Esophagus muscularis mucosa (tissue), 4 donors: ENCODE results near the gene IL2. TPM values are rescaled to one million over a fixed set of nuclear protein-coding genes. Genes with fewer than 3 reads are reported as not detected.

Experiments used
- DNase-seq: peaks from one replicate; pipeline ENCODE4 v3.0.0-alpha.2; 2017; ENCODE audit errors: extremely low spot score
- H3K27ac ChIP-seq, 4 donors: fragments of 200-600 bp; sonication (generic); replicated peaks in 1 of 4; 1 replicate in 3 of 4; 2 replicates in 1 of 4; pipeline ENCODE4 v1.5.1; 2016 to 2019; ENCODE audit warnings: mild to moderate bottlenecking in 1 of 4
- H3K27me3 ChIP-seq, 4 donors: fragments of 200-600 bp; sonication (generic); one replicate each; pipeline versions ENCODE4 v1.5.1 to v1.6.0; 2016 to 2019
- H3K36me3 ChIP-seq, 4 donors: fragments of 200-600 bp; sonication (generic); one replicate each; pipeline ENCODE4 v1.5.1; 2016 to 2019
- H3K4me1 ChIP-seq, 4 donors: fragments of 200-600 bp; sonication (generic); one replicate each; pipeline ENCODE4 v1.5.1; 2016 to 2019
- H3K4me3 ChIP-seq, 4 donors: fragments of 200-600 bp; sonication (generic); 1 replicate in 2 of 4; 2 replicates in 2 of 4; pipeline ENCODE4 v1.5.1; 2016 to 2019; ENCODE audit warnings: mild to moderate bottlenecking in 4 of 4, moderate library complexity in 1 of 4
- H3K9me3 ChIP-seq, 4 donors: fragments of 200-600 bp; sonication (generic); 1 replicate in 3 of 4; 2 replicates in 1 of 4; pipeline ENCODE4 v1.5.1; 2016 to 2019
- EP300 ChIP-seq: sonication (generic); formaldehyde crosslinking; IDR thresholded peaks from one replicate; pipeline ENCODE4 v1.6.1; 2017; ENCODE audit warnings: antibody characterized with exemption
- POLR2A ChIP-seq: fragments of 450-650 bp; IDR thresholded peaks from one replicate; pipeline ENCODE4 v1.6.1; 2017; ENCODE audit warnings: antibody characterized with exemption, moderate library complexity, mild to moderate bottlenecking, low read depth
- POLR2AphosphoS5 ChIP-seq, 2 donors: sonication (generic); formaldehyde crosslinking; IDR thresholded peaks; one replicate each; pipeline ENCODE4 v1.6.1; 2017; ENCODE audit warnings: antibody characterized with exemption in 2 of 2
- WGBS: methylation state at CpG from one replicate; pipeline ENCODE4 v1.1.5; 2018; 5-methylcytosine and 5-hydroxymethylcytosine counted together
- intact Hi-C: fragments of 100-400 bp; cut with DNase I; formaldehyde crosslinking; loops from one replicate; pipeline ENCODE4 v1.15.1; 2023
- total RNA-seq, 4 donors: library from RNA; depleted of rRNA; stranded (reverse); fragments of >200 nt; gene quantifications; one replicate each; pipeline versions ENCODE4 v1.1.0 to v1.2.1, GENCODE V29; 2016
- TF ChIP-seq, protein P1 (sequence below), 3 experiments: fragments of 200-600 bp in 2 of 3; fragments of 450-650 bp in 1 of 3; sonication (generic) in 2 of 3; IDR thresholded peaks; one replicate each; pipeline ENCODE4 v1.5.1; 2017 to 2019; ENCODE audit warnings: antibody characterized with exemption in 3 of 3, mild to moderate bottlenecking in 2 of 3, moderate library complexity in 1 of 3

IL2 gene
- not detected for total RNA-seq

DNA sequence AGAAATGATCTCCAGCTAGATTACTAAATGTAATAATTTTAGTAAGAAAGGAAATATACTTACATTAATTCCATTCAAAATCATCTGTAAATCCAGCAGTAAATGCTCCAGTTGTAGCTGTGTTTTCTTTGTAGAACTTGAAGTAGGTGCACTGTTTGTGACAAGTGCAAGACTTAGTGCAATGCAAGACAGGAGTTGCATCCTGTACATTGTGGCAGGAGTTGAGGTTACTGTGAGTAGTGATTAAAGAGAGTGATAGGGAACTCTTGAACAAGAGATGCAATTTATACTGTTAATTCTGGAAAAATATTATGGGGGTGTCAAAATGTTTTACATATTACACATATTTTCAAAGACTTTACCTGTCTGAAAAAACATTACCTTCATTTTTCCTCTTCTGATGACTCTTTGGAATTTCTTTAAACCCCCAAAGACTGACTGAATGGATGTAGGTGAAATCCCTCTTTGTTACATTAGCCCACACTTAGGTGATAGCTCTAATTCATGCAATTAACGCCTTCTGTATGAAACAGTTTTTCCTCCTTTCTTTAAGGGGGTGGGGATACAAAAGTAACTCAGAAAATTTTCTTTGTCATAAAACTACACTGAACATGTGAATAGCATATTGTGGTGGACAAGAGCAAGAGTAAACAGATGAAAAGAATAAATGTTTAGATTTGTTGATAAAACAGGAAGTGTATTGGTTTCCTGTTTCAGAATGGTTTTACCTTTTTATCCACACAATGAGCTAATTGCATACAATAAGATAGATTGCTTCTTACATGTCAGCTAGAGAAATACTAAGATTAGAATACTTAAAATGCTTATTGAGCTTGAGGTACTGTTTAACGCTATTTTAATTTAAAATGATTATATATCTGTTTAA, at the start of gene IL2:
Gene IL2, minus strand, starts transcription at position 495 of the 886 bp plus-strand sequence. Its CDS starts 285 bp downstream, at position 210.
- H3K4me1 ChIP-seq = no peaks in the 10 kb centered on the region
- DNase-seq = no peak
- no peaks in the 10 kb centered on the region for H3K36me3 ChIP-seq
- TF ChIP-seq, protein P1, sequence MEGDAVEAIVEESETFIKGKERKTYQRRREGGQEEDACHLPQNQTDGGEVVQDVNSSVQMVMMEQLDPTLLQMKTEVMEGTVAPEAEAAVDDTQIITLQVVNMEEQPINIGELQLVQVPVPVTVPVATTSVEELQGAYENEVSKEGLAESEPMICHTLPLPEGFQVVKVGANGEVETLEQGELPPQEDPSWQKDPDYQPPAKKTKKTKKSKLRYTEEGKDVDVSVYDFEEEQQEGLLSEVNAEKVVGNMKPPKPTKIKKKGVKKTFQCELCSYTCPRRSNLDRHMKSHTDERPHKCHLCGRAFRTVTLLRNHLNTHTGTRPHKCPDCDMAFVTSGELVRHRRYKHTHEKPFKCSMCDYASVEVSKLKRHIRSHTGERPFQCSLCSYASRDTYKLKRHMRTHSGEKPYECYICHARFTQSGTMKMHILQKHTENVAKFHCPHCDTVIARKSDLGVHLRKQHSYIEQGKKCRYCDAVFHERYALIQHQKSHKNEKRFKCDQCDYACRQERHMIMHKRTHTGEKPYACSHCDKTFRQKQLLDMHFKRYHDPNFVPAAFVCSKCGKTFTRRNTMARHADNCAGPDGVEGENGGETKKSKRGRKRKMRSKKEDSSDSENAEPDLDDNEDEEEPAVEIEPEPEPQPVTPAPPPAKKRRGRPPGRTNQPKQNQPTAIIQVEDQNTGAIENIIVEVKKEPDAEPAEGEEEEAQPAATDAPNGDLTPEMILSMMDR (IDR thresholded peaks at IDR 0.05) = no peak
- no peak for TF ChIP-seq POLR2A
- TF ChIP-seq POLR2AphosphoS5 (IDR thresholded peaks at IDR 0.05) = no peak
- no peak for TF ChIP-seq EP300
- intact Hi-C loops = no loop called here
- 78% methylated on average over 2 of the region's 2 CpGs for WGBS
- no peak within 1 kb of the TSS for H3K27ac ChIP-seq
- no peaks in the 10 kb centered on the region for H3K27me3 ChIP-seq
- H3K9me3 ChIP-seq = no peaks in the 10 kb centered on the region
- H3K4me3 ChIP-seq = no peak within 1 kb of the TSS

- Histone ChIP-seq H3K9me3 (no peaks in the 10 kb centered on the region), H3K36me3 (no peaks in the 10 kb centered on the region), H3K4me1 (no peaks in the 10 kb centered on the region), H3K4me3 (no peak overlapping the region), H3K27ac (no peak overlapping the region), H3K27me3 (no peaks in the 10 kb centered on the region)
- intact Hi-C loops = no loop called here
- no peak for DNase-seq
- WGBS = 74% methylated on average over 3 of the region's 3 CpGs
- no peak for TF ChIP-seq POLR2AphosphoS5 (IDR thresholded peaks at IDR 0.05)
- TF ChIP-seq POLR2A = no peak
- TF ChIP-seq EP300 = no peak
- TF ChIP-seq, protein P1 (IDR thresholded peaks at IDR 0.05) = no peak
These were observed 46.7 kb upstream of the IL2 start for GRCh38 chr4:122503214-122503613.

- Histone ChIP-seq H3K27me3 (no peaks in the 10 kb centered on the region), H3K9me3 (no peaks in the 10 kb centered on the region), H3K27ac (no peak overlapping the region), H3K4me1 (no peaks in the 10 kb centered on the region), H3K36me3 (no peaks in the 10 kb centered on the region), H3K4me3 (no peak overlapping the region)
- 68% methylated on average over 4 of the region's 4 CpGs for WGBS
- intact Hi-C loops = no loop called here
- no peak for DNase-seq
- TF ChIP-seq EP300 (no peak), POLR2A (no peak), POLR2AphosphoS5 (IDR thresholded peaks at IDR 0.05) (no peak)
- TF ChIP-seq, protein P1 (IDR thresholded peaks at IDR 0.05) = no peak
These were observed 44.5 kb upstream of the IL2 start for GRCh38 chr4:122500852-122501501.

GRCh38 chr4:122489061-122489460, 32.5 kb upstream of the IL2 start:
- Histone ChIP-seq H3K27me3 (no peaks in the 10 kb centered on the region), H3K27ac (no peak overlapping the region), H3K36me3 (no peaks in the 10 kb centered on the region), H3K4me3 (no peak overlapping the region), H3K9me3 (peaks cover 0 to 36% (median 30%) of the 10 kb centered on the region in 4 donors), H3K4me1 (no peaks in the 10 kb centered on the region)
- intact Hi-C loops = no loop called here
- TF ChIP-seq POLR2AphosphoS5 (IDR thresholded peaks at IDR 0.05) = no peak
- TF ChIP-seq POLR2A = no peak
- TF ChIP-seq, protein P1 (IDR thresholded peaks at IDR 0.05) = no peak
- no peak for TF ChIP-seq EP300
- no peak for DNase-seq
